Panc1 (cell line): ENCODE data around the gene ADAT3. TPM values are rescaled to one million over a fixed set of nuclear protein-coding genes. Genes with fewer than 3 reads are reported as not detected.

Experiments used
- ATAC-seq: fragments of 200-7000 bp; cut with Tn5 transposase; 2 replicates; pipeline ENCODE4 v1.9.1; 2020; ENCODE audit warnings: mild to moderate bottlenecking, moderate library complexity
- BruUV-seq: library from RNA; stranded (reverse); fragments of 400-500 nt; replicated peaks from 2 replicates; lab custom pipeline; 2021; lab: Mats Ljungman, UMichigan
- CTCF ChIA-PET: fragments of 300-600 bp; sonication (Branson Sonifier 250); formaldehyde crosslinking; loops from one replicate; lab custom pipeline; 2022; ENCODE audit warnings: antibody characterized with exemption; lab: Charles Lee
- POLR2A ChIA-PET: fragments of 300-600 bp; sonication (Branson Sonifier 250); formaldehyde crosslinking; loops from one replicate; lab custom pipeline; 2022; ENCODE audit warnings: antibody characterized with exemption; lab: Charles Lee
- DNase-seq: peaks from one replicate; pipeline ENCODE4 v3.0.0-alpha.2; 2010; ENCODE audit warnings: low read depth, low spot score
- H3K27ac ChIP-seq: 2 replicates; pipeline ENCODE4 v1.5.1; 2011; ENCODE audit warnings: mild to moderate bottlenecking, low read length, inconsistent platforms
- H3K27me3 ChIP-seq: fragments of 200-500 bp; sonication (Bioruptor generic); 2 replicates; pipeline ENCODE4 v1.6.0; 2014; ENCODE audit warnings: low read length, inconsistent platforms; ENCODE audit not compliant: control insufficient read depth, insufficient read depth
- H3K36me3 ChIP-seq: fragments of 200-500 bp; sonication (Bioruptor generic); 2 replicates; pipeline ENCODE4 v1.5.1; 2014; ENCODE audit warnings: inconsistent platforms, mild to moderate bottlenecking, low read length, moderate library complexity; ENCODE audit not compliant: control insufficient read depth, insufficient read depth
- H3K4me1 ChIP-seq: 2 replicates; pipeline ENCODE4 v1.5.1; 2011; ENCODE audit warnings: inconsistent platforms, mild to moderate bottlenecking, low read length, moderate library complexity; ENCODE audit not compliant: control insufficient read depth, insufficient read depth
- H3K4me3 ChIP-seq, 2 experiments: 2 replicates each; pipeline ENCODE4 v1.5.1; 2011 to 2012; ENCODE audit warnings: low read depth in 2 of 2, low read length in 2 of 2, mild to moderate bottlenecking in 2 of 2, inconsistent platforms in 1 of 2, moderate library complexity in 1 of 2
- H3K9me3 ChIP-seq: fragments of 200-500 bp; sonication (Bioruptor generic); 2 replicates; pipeline ENCODE4 v1.5.1; 2014; ENCODE audit warnings: low read depth, mild to moderate bottlenecking, inconsistent platforms, low read length, moderate library complexity; ENCODE audit not compliant: control insufficient read depth, insufficient read depth
- CTCF ChIP-seq: fragments of 450-650 bp; IDR thresholded peaks from 2 replicates; pipeline ENCODE4 v1.5.1; 2017; ENCODE audit warnings: mild to moderate bottlenecking
- POLR2AphosphoS5 ChIP-seq: IDR thresholded peaks from 2 replicates; pipeline ENCODE4 v1.6.1; 2012; ENCODE audit warnings: mild to moderate bottlenecking, low read depth, low read length, moderate library complexity
- REST ChIP-seq, 2 experiments: IDR thresholded peaks; 2 replicates each; pipeline ENCODE4 v1.6.1; 2011 to 2012; ENCODE audit warnings: low read depth in 2 of 2, control low read depth in 1 of 2, low read length in 1 of 2, mild to moderate bottlenecking in 1 of 2, moderate library complexity in 1 of 2; ENCODE audit not compliant: insufficient read depth in 1 of 2
- SIN3A ChIP-seq: IDR thresholded peaks from 2 replicates; pipeline ENCODE4 v1.6.1; 2012; ENCODE audit warnings: low read depth, mild to moderate bottlenecking, low read length, moderate library complexity, borderline replicate concordance; ENCODE audit not compliant: insufficient read depth
- TCF7L2 ChIP-seq: IDR thresholded peaks from 2 replicates; pipeline ENCODE4 v1.6.1; 2011; ENCODE audit warnings: mild to moderate bottlenecking, low read depth, low read length, inconsistent platforms
- in situ Hi-C: cut with HindIII; loops from 2 replicates; pipeline ENCODE4 v1.10.0; 2016; ENCODE audit warnings: low sequenced_read_pairs, low pct_unique_long_range_greater_than_20kb
- intact Hi-C: fragments of 100-400 bp; cut with micrococcal nuclease; formaldehyde crosslinking; loops from one replicate; pipeline ENCODE4 v1.10.0; 2022; ENCODE audit not compliant: unreplicated experiment
- total RNA-seq: library from RNA; stranded (reverse); gene quantifications from one replicate; pipeline ENCODE4 v1.2.1, GENCODE V29; 2021; ENCODE audit not compliant: unreplicated experiment

ADAT3 gene
- total RNA-seq, 1 experiment from 2014 or later = 8.9 TPM

- POLR2A ChIA-PET = no interaction called here
Observed at GRCh38 chr19:1867349-1867724, 37.9 kb upstream of the ADAT3 start.

GRCh38 chr19:1868971-1869370 lies 36.2 kb upstream of the ADAT3 start:
- Histone ChIP-seq H3K27me3 (no peaks in the 10 kb centered on the region), H3K36me3 (no peaks in the 10 kb centered on the region), H3K4me3 (no peak overlapping the region), H3K9me3 (no peaks in the 10 kb centered on the region), H3K4me1 (peaks cover 16% of the 10 kb centered on the region), H3K27ac (no peak overlapping the region)
- intact Hi-C loops (no loop called here), in situ Hi-C loops (no loop called here)
- ChIA-PET POLR2A (no interaction called here), CTCF (interaction anchor here (0.6 kb wide), 1 partner anchor 12 kb away, joined by 11 read pairs; no protein-coding TSS in a partner anchor)
- BruUV-seq = no TSS peak
- TF ChIP-seq CTCF = no peak
- no peak for TF ChIP-seq REST (IDR thresholded peaks at IDR 0.05; ENCODE audit: insufficient read depth in 1 of 2, low read depth in 2 of 2, low read length in 1 of 2)
- TF ChIP-seq TCF7L2 = no peak
- no peak for TF ChIP-seq POLR2AphosphoS5
- TF ChIP-seq SIN3A = no peak
- ATAC-seq (no peak), DNase-seq (no peak)

More at GRCh38 chr19:1867349-1867724, 37.9 kb upstream of the ADAT3 start:
- DNase-seq = no peak
- BruUV-seq = no TSS peak
- in situ Hi-C loops = no loop called here
- no peak overlapping the region for H3K27ac ChIP-seq
- H3K9me3 ChIP-seq = no peaks in the 10 kb centered on the region
- H3K36me3 ChIP-seq = no peaks in the 10 kb centered on the region; the same call in 1 of the 2 replicates
- no peak for TF ChIP-seq CTCF
- TF ChIP-seq POLR2AphosphoS5 = no peak
- no peak for TF ChIP-seq SIN3A
- TF ChIP-seq TCF7L2 = no peak
- TF ChIP-seq REST (IDR thresholded peaks at IDR 0.05; ENCODE audit: insufficient read depth in 1 of 2, low read depth in 2 of 2, low read length in 1 of 2) = no peak
- intact Hi-C loops = no loop called here
- CTCF ChIA-PET = no interaction called here
- H3K4me3 ChIP-seq = no peak overlapping the region
- no peaks in the 10 kb centered on the region for H3K27me3 ChIP-seq
- no peak for ATAC-seq
- peaks cover 10% of the 10 kb centered on the region for H3K4me1 ChIP-seq
